DND-41 (cell line): ENCODE results near the gene SMIM5.

Source experiments
- ATAC-seq: fragments of 200-7000 bp; cut with Tn5 transposase; 3 replicates; pipeline ENCODE4 v1.9.1; 2021; ENCODE audit warnings: low read depth; ENCODE audit not compliant: insufficient read depth
- DNase-seq: peaks from one replicate; pipeline ENCODE4 v3.0.0-alpha.2; 2020
- H2AFZ ChIP-seq: 2 replicates; pipeline ENCODE4 v1.6.0; 2012; ENCODE audit warnings: low read depth, low read length
- H3K27ac ChIP-seq: 2 replicates; pipeline ENCODE4 v1.5.1; 2012; ENCODE audit warnings: low read length, inconsistent platforms
- H3K27me3 ChIP-seq: fragments of 200-600 bp; sonication (generic); 2 replicates; pipeline ENCODE4 v1.6.0; 2012; ENCODE audit warnings: low read length, mild to moderate bottlenecking, inconsistent platforms; ENCODE audit not compliant: insufficient read depth, poor library complexity
- H3K36me3 ChIP-seq: 2 replicates; pipeline ENCODE4 v1.5.1; 2012; ENCODE audit warnings: low read length, inconsistent platforms; ENCODE audit not compliant: insufficient read depth
- H3K4me1 ChIP-seq: 2 replicates; pipeline ENCODE4 v1.5.1; 2012; ENCODE audit warnings: mild to moderate bottlenecking, low read length; ENCODE audit not compliant: insufficient read depth
- H3K4me2 ChIP-seq: 2 replicates; pipeline ENCODE4 v1.6.0; 2012; ENCODE audit warnings: mild to moderate bottlenecking, moderate library complexity, low read length, inconsistent platforms; ENCODE audit not compliant: insufficient read depth
- H3K4me3 ChIP-seq, 2 experiments: fragments of 200-600 bp in 1 of 2; shearing (Covaris generic) in 1 of 2; 2 replicates each; pipeline ENCODE4 v1.5.1; 2012 to 2016; ENCODE audit warnings: inconsistent platforms in 2 of 2, low read length in 2 of 2, mild to moderate bottlenecking in 2 of 2, low read depth in 1 of 2, moderate library complexity in 1 of 2
- H3K79me2 ChIP-seq: 2 replicates; pipeline ENCODE4 v1.6.0; 2012; ENCODE audit warnings: low read length, inconsistent platforms; ENCODE audit not compliant: insufficient read depth
- H3K9ac ChIP-seq: 2 replicates; pipeline ENCODE4 v1.6.0; 2012; ENCODE audit warnings: low read depth, mild to moderate bottlenecking, inconsistent platforms, low read length, moderate library complexity
- H3K9me3 ChIP-seq: 2 replicates; pipeline ENCODE4 v1.5.1; 2012; ENCODE audit warnings: low read length, moderate library complexity, mild to moderate bottlenecking, inconsistent platforms; ENCODE audit not compliant: insufficient read depth, severe bottlenecking
- H4K20me1 ChIP-seq: 2 replicates; pipeline ENCODE4 v1.6.0; 2012; ENCODE audit warnings: low read length; ENCODE audit not compliant: insufficient read depth
- CTCF ChIP-seq: IDR thresholded peaks from 2 replicates; pipeline ENCODE4 v1.5.1; 2012; ENCODE audit warnings: borderline replicate concordance, low read length, moderate library complexity, mild to moderate bottlenecking; ENCODE audit not compliant: poor library complexity, severe bottlenecking; ENCODE audit errors: extremely low read depth
- EZH2 ChIP-seq: IDR thresholded peaks from 3 replicates; pipeline ENCODE4 v1.6.1; 2012; ENCODE audit warnings: borderline replicate concordance, low read depth, mild to moderate bottlenecking, moderate library complexity, low read length, inconsistent platforms; ENCODE audit not compliant: severe bottlenecking

Gene SMIM5

DNA sequence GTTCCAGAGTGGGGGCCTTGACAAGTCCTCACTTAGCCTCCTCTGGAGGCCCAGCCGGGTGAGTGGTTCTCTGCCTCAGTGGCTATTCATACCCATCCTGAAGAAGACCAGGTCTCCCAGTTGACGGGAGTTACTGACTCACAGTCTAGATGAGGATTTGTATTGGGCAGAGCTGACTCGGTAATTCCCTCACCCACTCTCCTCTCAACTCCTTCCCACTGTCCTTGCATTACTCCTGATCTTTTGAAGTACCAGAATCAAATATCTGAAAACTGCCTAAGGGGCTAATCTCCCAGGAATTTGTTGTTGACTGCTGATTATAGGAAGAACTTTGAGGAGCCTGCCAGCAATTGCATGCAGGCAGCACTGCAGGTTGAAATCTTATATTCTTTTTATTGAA is 48.1 kb downstream of the SMIM5 start:
- peaks cover 33% of the 10 kb centered on the region; the same call in 1 of the 2 replicates for H4K20me1 ChIP-seq
- H3K36me3 ChIP-seq: peaks cover 57% of the 10 kb centered on the region
- no peak overlapping the region for H3K9ac ChIP-seq
- TF ChIP-seq CTCF: no peak
- TF ChIP-seq EZH2: no peak
- no peak overlapping the region for H3K27ac ChIP-seq
- peaks cover 84% of the 10 kb centered on the region for H3K79me2 ChIP-seq
- DNase-seq: no peak
- H3K4me3 ChIP-seq: no peak overlapping the region
- H3K4me2 ChIP-seq: no peak overlapping the region
- H2AFZ ChIP-seq: no peak overlapping the region
- H3K4me1 ChIP-seq: no peaks in the 10 kb centered on the region
- no peak for ATAC-seq
- H3K9me3 ChIP-seq: no peaks in the 10 kb centered on the region
- H3K27me3 ChIP-seq: no peaks in the 10 kb centered on the region

DNA sequence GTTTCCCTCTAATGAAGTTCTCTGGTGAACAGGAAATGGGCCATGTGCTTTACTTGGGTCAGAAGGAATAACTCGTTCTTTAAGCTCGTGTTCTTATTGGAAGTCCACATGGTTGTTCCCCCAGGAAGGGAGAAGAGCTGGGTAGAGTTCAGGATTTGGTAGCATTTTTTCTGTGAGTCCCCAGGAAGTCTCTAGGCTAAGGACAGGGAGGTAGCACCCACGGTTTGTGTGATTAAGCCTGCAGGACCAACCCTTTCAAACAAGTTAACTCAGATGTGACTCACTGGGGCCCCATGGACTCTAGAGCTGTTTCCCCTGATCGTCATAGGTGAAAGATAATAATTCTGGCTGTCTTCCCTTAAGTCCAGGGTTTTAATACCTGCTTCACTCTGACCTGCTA is 50.3 kb downstream of the SMIM5 start:
- DNase-seq (no peak), ATAC-seq (no peak)
- Histone ChIP-seq H3K4me1 (no peaks in the 10 kb centered on the region), H3K9ac (no peak overlapping the region), H2AFZ (no peak overlapping the region), H3K9me3 (no peaks in the 10 kb centered on the region), H3K79me2 (peaks cover 85% of the 10 kb centered on the region), H3K4me3 (no peak overlapping the region), H3K36me3 (peaks cover 57% of the 10 kb centered on the region), H4K20me1 (peaks cover 47% of the 10 kb centered on the region), H3K4me2 (no peak overlapping the region), H3K27me3 (no peaks in the 10 kb centered on the region), H3K27ac (no peak overlapping the region)
- TF ChIP-seq EZH2 (no peak), CTCF (no peak)

DNA sequence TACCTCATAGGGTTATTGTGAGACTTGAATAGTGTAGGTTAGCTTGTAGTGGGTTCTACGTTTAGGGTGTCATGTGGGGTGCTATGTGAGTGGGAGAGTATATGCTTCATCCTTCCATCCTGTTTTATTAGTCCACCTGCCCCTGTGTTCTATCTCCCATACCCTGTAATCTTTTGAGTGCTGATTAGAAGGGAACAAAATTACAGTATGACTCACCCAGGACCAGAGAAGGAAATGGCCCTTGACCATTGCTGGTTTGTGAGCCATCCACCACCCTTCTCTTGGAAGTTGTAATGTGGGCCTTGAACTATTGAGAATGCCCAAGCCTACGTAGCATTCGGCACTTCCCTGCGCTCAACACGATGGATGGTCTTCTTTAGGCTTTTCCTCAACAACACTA is 51.0 kb downstream of the SMIM5 start:
- H3K27me3 ChIP-seq: no peaks in the 10 kb centered on the region
- no peak overlapping the region for H3K4me3 ChIP-seq
- no peak for TF ChIP-seq EZH2
- TF ChIP-seq CTCF: no peak
- ATAC-seq (no peak), DNase-seq (no peak)
- no peaks in the 10 kb centered on the region for H3K4me1 ChIP-seq
- H3K4me2 ChIP-seq: no peak overlapping the region
- peaks cover 89% of the 10 kb centered on the region for H3K79me2 ChIP-seq
- no peaks in the 10 kb centered on the region for H3K9me3 ChIP-seq
- no peak overlapping the region for H3K9ac ChIP-seq
- H4K20me1 ChIP-seq: peaks cover 52% of the 10 kb centered on the region
- H3K36me3 ChIP-seq: peaks cover 55% of the 10 kb centered on the region
- H2AFZ ChIP-seq: no peak overlapping the region
- no peak overlapping the region for H3K27ac ChIP-seq

DNA sequence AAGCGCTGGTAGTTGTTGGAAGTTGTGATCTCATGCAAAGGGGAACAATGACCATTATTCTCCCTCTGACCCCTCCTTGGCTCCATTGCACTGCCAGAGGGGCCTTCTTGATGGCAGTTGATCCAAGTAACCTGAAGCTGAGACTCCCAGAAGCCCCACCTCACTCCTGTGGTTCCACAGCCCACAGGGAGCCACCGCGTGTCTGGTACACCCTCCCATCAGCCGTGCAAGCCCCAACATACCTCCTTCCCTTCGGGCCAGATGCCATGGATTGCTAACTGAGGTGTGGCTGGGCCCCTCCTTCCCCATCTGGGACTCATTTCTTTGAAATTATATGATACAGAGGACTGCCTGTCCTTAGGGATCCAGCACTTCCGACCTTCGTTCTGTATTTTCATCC is 51.7 kb downstream of the SMIM5 start:
- no peak for ATAC-seq
- DNase-seq: no peak
- Histone ChIP-seq H3K9me3 (no peaks in the 10 kb centered on the region), H3K27ac (no peak overlapping the region), H3K4me2 (no peak overlapping the region), H2AFZ (no peak overlapping the region), H3K4me3 (no peak overlapping the region), H4K20me1 (peaks cover 55% of the 10 kb centered on the region), H3K79me2 (peaks cover 89% of the 10 kb centered on the region), H3K27me3 (no peaks in the 10 kb centered on the region), H3K36me3 (peaks cover 48% of the 10 kb centered on the region), H3K4me1 (no peaks in the 10 kb centered on the region), H3K9ac (no peak overlapping the region)
- no peak for TF ChIP-seq EZH2
- no peak for TF ChIP-seq CTCF
